SK-N-SH (cell line): ENCODE results near the gene FCER2. TPM values are rescaled to one million over a fixed set of nuclear protein-coding genes. Genes with fewer than 3 reads are reported as not detected.

ENCODE experiments used
- CTCF ChIA-PET: fragments of 300-600, 350-600 bp; formaldehyde crosslinking; extraction: SDS; loops from one replicate; lab custom pipeline; 2021; lab: Yijun Ruan, JAX
- POLR2A ChIA-PET: fragments of 350-600 bp; sonication (Branson Sonifier 250); formaldehyde crosslinking; extraction: SDS; loops from one replicate; lab custom pipeline; 2020; ENCODE audit warnings: antibody characterized with exemption, inconsistent platforms; lab: Yijun Ruan, JAX
- DNase-seq: peaks from one replicate; pipeline ENCODE4 v3.0.0; 2012
- H2AFZ ChIP-seq: fragments of 200-600 bp; sonication (generic); 2 replicates; pipeline ENCODE4 v1.8.1; 2016; ENCODE audit warnings: antibody characterized with exemption, mild to moderate bottlenecking, low read depth
- H3F3A ChIP-seq: fragments of 200-600 bp; sonication (generic); replicated peaks from 2 replicates; pipeline ENCODE3; 2016; ENCODE audit warnings: antibody characterized with exemption, mild to moderate bottlenecking; ENCODE audit not compliant: insufficient read depth
- H3K27ac ChIP-seq, 2 experiments: fragments of 200-500 bp in 1 of 2; fragments of 200-600 bp in 1 of 2; sonication (Bioruptor generic) in 1 of 2; sonication (generic), shearing (Covaris generic) in 1 of 2; 2 replicates each; pipeline versions ENCODE4 v1.5.1 to v1.6.1; 2014 to 2016; ENCODE audit warnings: low read depth in 2 of 2, inconsistent platforms in 1 of 2, low read length in 1 of 2, mild to moderate bottlenecking in 1 of 2, mixed read lengths in 1 of 2
- H3K27me3 ChIP-seq: fragments of 200-600 bp; sonication (generic), shearing (Covaris generic); 2 replicates; pipeline ENCODE4 v1.6.1; 2016; ENCODE audit warnings: mixed run types; ENCODE audit not compliant: insufficient read depth
- H3K36me3 ChIP-seq, 2 experiments: fragments of 200-500 bp in 1 of 2; fragments of 200-600 bp in 1 of 2; sonication (Bioruptor generic) in 1 of 2; sonication (generic) in 1 of 2; replicated peaks in 1 of 2; 2 replicates each; pipeline versions ENCODE3 to v1.5.1; 2014 to 2016; ENCODE audit warnings: low read length in 1 of 2, mild to moderate bottlenecking in 1 of 2; ENCODE audit not compliant: insufficient read depth in 2 of 2, control insufficient read depth in 1 of 2
- H3K4me1 ChIP-seq, 2 experiments: fragments of 200-500 bp in 1 of 2; fragments of 200-600 bp in 1 of 2; sonication (Bioruptor generic) in 1 of 2; sonication (generic), shearing (Covaris generic) in 1 of 2; 2 replicates each; pipeline versions ENCODE4 v1.5.1 to v1.6.1; 2014 to 2016; ENCODE audit warnings: low read depth in 1 of 2, low read length in 1 of 2, mixed run types in 1 of 2; ENCODE audit not compliant: insufficient read depth in 2 of 2, control insufficient read depth in 1 of 2
- H3K4me2 ChIP-seq: fragments of 200-600 bp; sonication (generic), shearing (Covaris generic); 2 replicates; pipeline ENCODE4 v1.6.1; 2017; ENCODE audit warnings: mixed run types
- H3K4me3 ChIP-seq, 2 experiments: fragments of 200-500 bp in 1 of 2; fragments of 200-600 bp in 1 of 2; sonication (Bioruptor generic) in 1 of 2; sonication (generic), shearing (Covaris generic) in 1 of 2; 2 replicates each; pipeline versions ENCODE4 v1.5.1 to v1.8.1; 2014 to 2016; ENCODE audit warnings: low read depth in 2 of 2, inconsistent platforms in 1 of 2, low read length in 1 of 2, mild to moderate bottlenecking in 1 of 2, mixed read lengths in 1 of 2, moderate library complexity in 1 of 2
- H3K79me2 ChIP-seq: fragments of 200-600 bp; sonication (generic); 2 replicates; pipeline ENCODE4 v1.8.1; 2017; ENCODE audit warnings: mild to moderate bottlenecking; ENCODE audit not compliant: insufficient read depth
- H3K9ac ChIP-seq: fragments of 200-600 bp; sonication (generic); 2 replicates; pipeline ENCODE4 v1.6.1; 2017; ENCODE audit warnings: mixed run types
- H3K9me2 ChIP-seq: fragments of 200-600 bp; sonication (generic); 2 replicates; pipeline ENCODE4 v1.6.1; 2017; ENCODE audit warnings: mixed run types
- H3K9me3 ChIP-seq: fragments of 200-600 bp; sonication (generic); 2 replicates; pipeline ENCODE4 v1.6.1; 2017; ENCODE audit warnings: mixed run types, mild to moderate bottlenecking, moderate library complexity
- H4K20me1 ChIP-seq: fragments of 200-600 bp; sonication (generic); 2 replicates; pipeline ENCODE4 v1.6.1; 2017; ENCODE audit warnings: mild to moderate bottlenecking, mixed run types; ENCODE audit not compliant: insufficient read depth
- CHD2 ChIP-seq: fragments of 150-350 bp; IDR thresholded peaks from 2 replicates; pipeline ENCODE4 v1.6.1; 2018; ENCODE audit warnings: low read length; ENCODE audit not compliant: partially characterized antibody
- EP300 ChIP-seq, 2 experiments: IDR thresholded peaks; 2 replicates each; pipeline versions ENCODE4 v1.4.0 to v1.6.1; 2012; ENCODE audit warnings: borderline replicate concordance in 1 of 2, low read depth in 1 of 2, low read length in 1 of 2
- EZH2phosphoT487 ChIP-seq: fragments of 200-600 bp; sonication (generic); IDR thresholded peaks from 2 replicates; pipeline ENCODE4 v1.6.1; 2017; ENCODE audit warnings: low read depth, mixed run types, mild to moderate bottlenecking, antibody characterized with exemption, moderate library complexity, borderline replicate concordance
- MEF2A ChIP-seq: IDR thresholded peaks from 2 replicates; pipeline ENCODE4 v1.4.0; 2012; ENCODE audit warnings: low read depth, borderline replicate concordance
- MXI1 ChIP-seq: IDR thresholded peaks from 2 replicates; pipeline ENCODE4 v1.6.1; 2012; ENCODE audit warnings: mild to moderate bottlenecking, low read depth, low read length, improper control_type of control experiment
- NFIC ChIP-seq: IDR thresholded peaks from 2 replicates; pipeline ENCODE4 v1.4.0; 2012; ENCODE audit warnings: borderline replicate concordance
- PBX3 ChIP-seq: IDR thresholded peaks from 2 replicates; pipeline ENCODE4; 2012
- REST ChIP-seq: IDR thresholded peaks from 2 replicates; pipeline ENCODE4 v1.6.1; 2012; ENCODE audit warnings: mild to moderate bottlenecking, low read depth, low read length, moderate library complexity
- SIN3A ChIP-seq: IDR thresholded peaks from 2 replicates; pipeline ENCODE4 v1.6.1; 2012; ENCODE audit warnings: low read depth, mild to moderate bottlenecking, low read length, moderate library complexity, borderline replicate concordance
- TEAD4 ChIP-seq: IDR thresholded peaks from 2 replicates; pipeline ENCODE4 v1.4.0; 2012; ENCODE audit warnings: mild to moderate bottlenecking, borderline replicate concordance; ENCODE audit not compliant: insufficient read depth
- YY1 ChIP-seq: IDR thresholded peaks from 2 replicates; pipeline ENCODE4 v1.4.0; 2012; ENCODE audit warnings: low read depth, mild to moderate bottlenecking
- WGBS: methylation state at CpG from one replicate; pipeline ENCODE4 v1.1.6; 2017; ENCODE audit warnings: low lambda C conversion rate; 5-methylcytosine and 5-hydroxymethylcytosine counted together
- polyA plus RNA-seq, 3 experiments: library from polyadenylated mRNA; depleted of rRNA; stranded (reverse); fragments of >200 nt; gene quantifications; 2 replicates each; pipeline ENCODE4 v1.2.3, GENCODE V29; 2012
- TF ChIP-seq, protein P1 (sequence below): IDR thresholded peaks from 2 replicates; pipeline ENCODE4 v1.4.0; 2012; ENCODE audit warnings: low read depth, borderline replicate concordance

FCER2 gene
- polyA plus RNA-seq (2012; rRNA removed): not detected in 2 replicates
- polyA plus RNA-seq (2012; cell fraction: cytosol; rRNA removed): not detected in 2 replicates
- polyA plus RNA-seq (2012; cell fraction: nucleus; rRNA removed): not detected in 2 replicates

DNA sequence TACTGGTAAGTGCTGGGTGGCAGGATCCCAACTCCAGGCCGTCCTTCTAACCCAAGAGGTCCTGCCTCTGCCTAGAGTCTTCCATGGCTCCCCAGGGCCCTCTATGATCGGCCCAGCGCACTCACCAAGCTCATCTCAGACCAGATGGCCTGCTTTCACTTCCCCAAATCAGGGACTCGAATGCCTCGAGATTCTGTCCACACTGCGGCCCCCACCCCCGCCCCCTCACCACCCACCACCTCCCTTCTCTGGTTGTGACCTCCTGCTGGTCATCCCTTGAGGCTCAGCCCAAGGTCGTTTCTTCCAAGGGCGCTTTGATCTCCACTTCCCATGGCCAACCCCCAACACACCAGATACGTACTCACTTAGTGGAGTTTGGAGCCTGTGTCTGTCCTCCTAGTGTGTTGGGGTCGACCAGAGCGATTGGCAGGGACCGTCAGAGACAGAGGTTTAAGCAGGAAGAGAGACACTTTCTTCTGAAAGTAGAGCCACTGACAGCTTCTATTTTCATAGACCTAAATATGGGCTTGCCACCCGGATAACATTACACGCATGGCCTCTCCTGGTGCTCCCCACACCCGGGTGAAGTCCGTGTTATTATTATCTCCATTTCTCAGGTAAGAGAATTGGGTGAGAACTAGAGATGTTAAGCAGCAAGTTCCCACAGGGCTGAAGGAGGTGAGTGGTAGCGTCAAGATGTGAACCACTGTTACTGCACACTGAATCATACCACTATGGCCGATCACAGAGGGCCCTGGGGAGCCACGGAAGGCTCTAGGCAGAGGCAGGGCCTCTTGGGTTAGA is at the start of gene FCER2:
Gene FCER2, minus strand, starts transcription at position 478 of the 804 bp plus-strand sequence. CDS start 2,371 bp downstream, outside the sequence.
- no peaks in the 10 kb centered on the region for H3K79me2 ChIP-seq
- TF ChIP-seq, protein P1, sequence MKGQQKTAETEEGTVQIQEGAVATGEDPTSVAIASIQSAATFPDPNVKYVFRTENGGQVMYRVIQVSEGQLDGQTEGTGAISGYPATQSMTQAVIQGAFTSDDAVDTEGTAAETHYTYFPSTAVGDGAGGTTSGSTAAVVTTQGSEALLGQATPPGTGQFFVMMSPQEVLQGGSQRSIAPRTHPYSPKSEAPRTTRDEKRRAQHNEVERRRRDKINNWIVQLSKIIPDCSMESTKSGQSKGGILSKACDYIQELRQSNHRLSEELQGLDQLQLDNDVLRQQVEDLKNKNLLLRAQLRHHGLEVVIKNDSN: no peak
- no peak for TF ChIP-seq NFIC
- TF ChIP-seq TEAD4: no peak
- no peak for TF ChIP-seq EZH2phosphoT487
- no peak for TF ChIP-seq MXI1
- no peak for TF ChIP-seq PBX3
- TF ChIP-seq REST: no peak
- TF ChIP-seq CHD2: no peak
- TF ChIP-seq EP300 (IDR thresholded peaks at IDR 0.05; ENCODE audit: borderline replicate concordance in 1 of 2, low read depth in 1 of 2, low read length in 1 of 2): no peak
- TF ChIP-seq MEF2A: no peak
- no peak for TF ChIP-seq SIN3A
- no peak for TF ChIP-seq YY1
- TF ChIP-seq, all 33 proteins: peak for 0
- no peaks in the 10 kb centered on the region for H3K36me3 ChIP-seq
- 7% methylated on average over 20 of the region's 20 CpGs for WGBS
- H3K9me3 ChIP-seq: no peaks in the 10 kb centered on the region
- no peak within 1 kb of the TSS for H3K4me2 ChIP-seq
- no peaks in the 10 kb centered on the region for H4K20me1 ChIP-seq
- H3K4me1 ChIP-seq: no peaks in the 10 kb centered on the region
- H3K27me3 ChIP-seq: peaks cover 84% of the 10 kb centered on the region
- no peak within 1 kb of the TSS for H3K4me3 ChIP-seq
- no peak within 1 kb of the TSS for H3K9ac ChIP-seq
- H3F3A ChIP-seq: no peaks in the 10 kb centered on the region
- POLR2A ChIA-PET: no interaction called here
- H3K9me2 ChIP-seq: no peaks in the 10 kb centered on the region
- CTCF ChIA-PET: interaction anchor here (2.5 kb wide), 1 partner anchor 21 kb away, joined by 10 read pairs; the partner anchor contains the start of gene TRAPPC5
- DNase-seq: no peak
- no peak within 1 kb of the TSS for H3K27ac ChIP-seq
- H2AFZ ChIP-seq: no peak within 1 kb of the TSS
